Measurements from ENCODE around the gene OR5H6.
"Not testable (repeated sequence)": the region's sequence is repeated elsewhere in the genome, so short reads cannot be mapped to it uniquely, and the experiment has no call there.

Gene OR5H6

GRCh38 chr3:98263944-98264343, at the start of gene OR5H6:
TSS of gene OR5H6 (plus strand) at chr3:98264244. CDS start at chr3:98264333, 89 bp downstream.
- in situ Hi-C loops (cut with MboI; ENCODE audit: low sequenced_read_pairs) = no loop called here

GRCh38 chr3:98215051-98215450, 49.0 kb upstream of the OR5H6 start:
- in situ Hi-C loops (cut with MboI; ENCODE audit: low sequenced_read_pairs) = no loop called here

GRCh38 chr3:98223907-98224672, 40.0 kb upstream of the OR5H6 start:
- in situ Hi-C loops (cut with MboI; ENCODE audit: low sequenced_read_pairs) = no loop called here

- in situ Hi-C loops (cut with MboI; ENCODE audit: low sequenced_read_pairs) = no loop called here
These were observed 31.6 kb upstream of the OR5H6 start for GRCh38 chr3:98232489-98232888.

- in situ Hi-C loops (cut with MboI; ENCODE audit: low sequenced_read_pairs) = no loop called here
These were observed 30.6 kb upstream of the OR5H6 start for GRCh38 chr3:98233468-98233867.

GRCh38 chr3:98240131-98240530, 23.9 kb upstream of the OR5H6 start:
- in situ Hi-C loops (cut with MboI; ENCODE audit: low sequenced_read_pairs) = no loop called here

GRCh38 chr3:98242155-98242554, 21.9 kb upstream of the OR5H6 start:
- in situ Hi-C loops (cut with MboI; ENCODE audit: low sequenced_read_pairs) = no loop called here

GRCh38 chr3:98243843-98244242, 20.2 kb upstream of the OR5H6 start:
- in situ Hi-C loops (cut with MboI; ENCODE audit: low sequenced_read_pairs) = no loop called here

GRCh38 chr3:98246142-98246541, 17.9 kb upstream of the OR5H6 start:
- in situ Hi-C loops (cut with MboI; ENCODE audit: low sequenced_read_pairs) = no loop called here

- in situ Hi-C loops (cut with MboI; ENCODE audit: low sequenced_read_pairs) = not testable (repeated sequence)
These were observed 8.0 kb upstream of the OR5H6 start for GRCh38 chr3:98256026-98256425.

- in situ Hi-C loops (cut with MboI; ENCODE audit: low sequenced_read_pairs) = no loop called here
These were observed 4.3 kb upstream of the OR5H6 start for GRCh38 chr3:98259707-98260106.

- in situ Hi-C loops (cut with MboI; ENCODE audit: low sequenced_read_pairs) = no loop called here
These were observed 2.0 kb upstream of the OR5H6 start for GRCh38 chr3:98262046-98262445.

- in situ Hi-C loops (cut with MboI; ENCODE audit: low sequenced_read_pairs) = no loop called here
These were observed 5.8 kb downstream of the OR5H6 start for GRCh38 chr3:98269846-98270245.

- in situ Hi-C loops (cut with MboI; ENCODE audit: low sequenced_read_pairs) = no loop called here
These were observed 8.1 kb downstream of the OR5H6 start for GRCh38 chr3:98272126-98272525.

- in situ Hi-C loops (cut with MboI; ENCODE audit: low sequenced_read_pairs) = no loop called here
These were observed 10.9 kb downstream of the OR5H6 start for GRCh38 chr3:98274914-98275313.

GRCh38 chr3:98282205-98282604, 18.2 kb downstream of the OR5H6 start, which contains the start of gene OR5H2:
TSS of gene OR5H2 (plus strand) at chr3:98282505. CDS start at chr3:98282903, 398 bp downstream.
- in situ Hi-C loops (cut with MboI; ENCODE audit: low sequenced_read_pairs) = no loop called here

- in situ Hi-C loops (cut with MboI; ENCODE audit: low sequenced_read_pairs) = no loop called here
These were observed 26.9 kb downstream of the OR5H6 start for GRCh38 chr3:98290916-98291315.

GRCh38 chr3:98291332-98291957, 27.4 kb downstream of the OR5H6 start:
- in situ Hi-C loops (cut with MboI; ENCODE audit: low sequenced_read_pairs) = no loop called here
